NCI-H187 treated with DMSO at 0.1 percent for 48 hours (cell line): ENCODE measurements around the gene ZFPL1.

Source experiments
- DNase-seq: peaks from one replicate; lab custom pipeline; 2025; lab: John Stamatoyannopoulos, UW

The ZFPL1 gene

GRCh38 chr11:65130631-65131416, 46.8 kb downstream of the ZFPL1 start:
- no peak for DNase-seq

- no peak for DNase-seq
Observed at GRCh38 chr11:65131417-65131776, 47.4 kb downstream of the ZFPL1 start.

GRCh38 chr11:65131895-65132237, 47.8 kb downstream of the ZFPL1 start:
- DNase-seq = no peak

- DNase-seq = no peak
Observed at GRCh38 chr11:65132238-65132987, 48.4 kb downstream of the ZFPL1 start.

GRCh38 chr11:65132988-65133700, 49.1 kb downstream of the ZFPL1 start:
- no peak for DNase-seq

- DNase-seq = no peak
Observed at GRCh38 chr11:65133724-65134123, 49.7 kb downstream of the ZFPL1 start.

- no peak for DNase-seq
Observed at GRCh38 chr11:65134240-65134951, 50.4 kb downstream of the ZFPL1 start, which contains the start of gene SYVN1. Gene SYVN1, minus strand, starts transcription at chr11:65134519. Its CDS starts 918 bp downstream, at chr11:65133601.

GRCh38 chr11:65134952-65135632, 51.1 kb downstream of the ZFPL1 start:
- peak; percentile 96 for DNase-seq

- DNase-seq = no peak
Observed at GRCh38 chr11:65135633-65136145, 51.7 kb downstream of the ZFPL1 start.

GRCh38 chr11:65136515-65137096, 52.6 kb downstream of the ZFPL1 start:
- DNase-seq = no peak
